ENCODE results near the gene KIF26B.
"Not testable (repeated sequence)": the region's sequence is repeated elsewhere in the genome, so short reads cannot be mapped to it uniquely, and the experiment has no call there.

KIF26B gene

GRCh38 chr1:245383396-245384330, 228.9 kb downstream of the KIF26B start:
- no peak overlapping the region for H3K27ac Mint-ChIP-seq
- ATAC-seq (replicated peaks) (no peak), DNase-seq (no peak)
- no peaks in the 10 kb centered on the region for H3K36me3 Mint-ChIP-seq
- H3K4me1 Mint-ChIP-seq = no peaks in the 10 kb centered on the region
- H3K4me3 Mint-ChIP-seq = no peak overlapping the region
- H3K9me3 Mint-ChIP-seq = no peaks in the 10 kb centered on the region
- peaks cover 7 to 17% of the 10 kb centered on the region in 2 donors for H3K27me3 Mint-ChIP-seq

- H3K4me1 Mint-ChIP-seq = no peaks in the 10 kb centered on the region
- ATAC-seq (replicated peaks) (no peak), DNase-seq (no peak)
- H3K36me3 Mint-ChIP-seq = no peaks in the 10 kb centered on the region
- no peak overlapping the region for H3K4me3 Mint-ChIP-seq
- H3K27me3 Mint-ChIP-seq = peaks cover 7 to 17% of the 10 kb centered on the region in 2 donors
- no peak overlapping the region for H3K27ac Mint-ChIP-seq
- no peaks in the 10 kb centered on the region for H3K9me3 Mint-ChIP-seq
Observed at GRCh38 chr1:245386297-245386971, 231.6 kb downstream of the KIF26B start.

- Mint-ChIP-seq H3K9me3 (peaks cover 2 to 4% of the 10 kb centered on the region in 2 donors), H3K4me1 (no peaks in the 10 kb centered on the region), H3K27ac (no peak overlapping the region), H3K4me3 (no peak overlapping the region), H3K36me3 (no peaks in the 10 kb centered on the region), H3K27me3 (peaks cover 7 to 21% of the 10 kb centered on the region in 2 donors)
- DNase-seq (no peak), ATAC-seq (replicated peaks) (no peak)
Observed at GRCh38 chr1:245388687-245389086, 233.9 kb downstream of the KIF26B start.

- Mint-ChIP-seq H3K36me3 (no peaks in the 10 kb centered on the region), H3K4me3 (no peak overlapping the region), H3K27ac (no peak overlapping the region), H3K9me3 (peaks cover 2 to 4% of the 10 kb centered on the region in 2 donors), H3K4me1 (no peaks in the 10 kb centered on the region), H3K27me3 (peaks cover 7 to 21% of the 10 kb centered on the region in 2 donors)
- ATAC-seq (replicated peaks) (no peak), DNase-seq (no peak)
Observed at GRCh38 chr1:245389873-245390272, 235.1 kb downstream of the KIF26B start.

- DNase-seq (no peak), ATAC-seq (replicated peaks) (no peak)
- H3K27me3 Mint-ChIP-seq = peaks cover 0 to 16% of the 10 kb centered on the region in 2 donors
- H3K9me3 Mint-ChIP-seq = peaks cover 2 to 4% of the 10 kb centered on the region in 2 donors
- H3K4me1 Mint-ChIP-seq = no peaks in the 10 kb centered on the region
- H3K4me3 Mint-ChIP-seq = no peak overlapping the region
- H3K27ac Mint-ChIP-seq = no peak overlapping the region
- no peaks in the 10 kb centered on the region for H3K36me3 Mint-ChIP-seq
Observed at GRCh38 chr1:245390975-245391374, 236.2 kb downstream of the KIF26B start.

- Mint-ChIP-seq H3K4me1 (no peaks in the 10 kb centered on the region), H3K9me3 (peaks cover 2 to 4% of the 10 kb centered on the region in 2 donors), H3K27ac (no peak overlapping the region), H3K27me3 (peaks cover 4 to 18% of the 10 kb centered on the region in 2 donors), H3K4me3 (no peak overlapping the region), H3K36me3 (no peaks in the 10 kb centered on the region)
- no peak for DNase-seq
- no peak for ATAC-seq (replicated peaks)
Observed at GRCh38 chr1:245393694-245394093, 238.9 kb downstream of the KIF26B start.

GRCh38 chr1:245395680-245396079, 240.9 kb downstream of the KIF26B start:
- ATAC-seq (replicated peaks) = no peak

GRCh38 chr1:245396615-245397014, 241.8 kb downstream of the KIF26B start:
- no peaks in the 10 kb centered on the region for H3K36me3 Mint-ChIP-seq
- no peak overlapping the region for H3K4me3 Mint-ChIP-seq
- H3K4me1 Mint-ChIP-seq = no peaks in the 10 kb centered on the region

More at GRCh38 chr1:245395680-245396079, 240.9 kb downstream of the KIF26B start:
- H3K4me3 Mint-ChIP-seq = no peak overlapping the region
- H3K36me3 Mint-ChIP-seq = no peaks in the 10 kb centered on the region
- peaks cover 4 to 18% of the 10 kb centered on the region in 2 donors for H3K27me3 Mint-ChIP-seq
- no peaks in the 10 kb centered on the region for H3K4me1 Mint-ChIP-seq
- H3K9me3 Mint-ChIP-seq = peaks cover 2 to 4% of the 10 kb centered on the region in 2 donors
- H3K27ac Mint-ChIP-seq = no peak overlapping the region
- no peak for DNase-seq

GRCh38 chr1:245397771-245398170, 243.0 kb downstream of the KIF26B start:
- Mint-ChIP-seq H3K4me3 (no peak overlapping the region), H3K27me3 (peaks cover 4 to 18% of the 10 kb centered on the region in 2 donors), H3K36me3 (no peaks in the 10 kb centered on the region), H3K9me3 (peaks cover 2 to 4% of the 10 kb centered on the region in 2 donors), H3K27ac (no peak overlapping the region), H3K4me1 (no peaks in the 10 kb centered on the region)
- DNase-seq (no peak), ATAC-seq (replicated peaks) (no peak)

More at GRCh38 chr1:245396615-245397014, 241.8 kb downstream of the KIF26B start:
- DNase-seq (no peak), ATAC-seq (replicated peaks) (no peak)
- H3K27ac Mint-ChIP-seq = no peak overlapping the region
- peaks cover 4 to 18% of the 10 kb centered on the region in 2 donors for H3K27me3 Mint-ChIP-seq
- peaks cover 2 to 4% of the 10 kb centered on the region in 2 donors for H3K9me3 Mint-ChIP-seq

GRCh38 chr1:245398180-245398579, 243.4 kb downstream of the KIF26B start:
- Mint-ChIP-seq H3K9me3 (peaks cover 2 to 3% of the 10 kb centered on the region in 2 donors), H3K27ac (no peak overlapping the region), H3K36me3 (no peaks in the 10 kb centered on the region), H3K27me3 (peaks cover 3 to 18% of the 10 kb centered on the region in 2 donors), H3K4me3 (no peak overlapping the region), H3K4me1 (no peaks in the 10 kb centered on the region)
- DNase-seq = no peak
- ATAC-seq (replicated peaks) = no peak

- Mint-ChIP-seq H3K4me3 (no peak overlapping the region), H3K4me1 (no peaks in the 10 kb centered on the region), H3K27me3 (peaks cover 0 to 15% of the 10 kb centered on the region in 2 donors), H3K36me3 (no peaks in the 10 kb centered on the region), H3K9me3 (no peaks in the 10 kb centered on the region), H3K27ac (no peak overlapping the region)
- ATAC-seq (replicated peaks) (no peak), DNase-seq (no peak)
Observed at GRCh38 chr1:245401881-245402587, 247.2 kb downstream of the KIF26B start.

- DNase-seq; ATAC-seq (replicated peaks); H3K36me3 Mint-ChIP-seq; H3K27ac Mint-ChIP-seq; H3K9me3 Mint-ChIP-seq; H3K27me3 Mint-ChIP-seq; H3K4me3 Mint-ChIP-seq; H3K4me1 Mint-ChIP-seq: not testable (repeated sequence)
Observed at GRCh38 chr1:245402998-245403397, 248.2 kb downstream of the KIF26B start.

- H3K9me3 Mint-ChIP-seq = no peaks in the 10 kb centered on the region
- H3K4me3 Mint-ChIP-seq = no peak overlapping the region
- no peaks in the 10 kb centered on the region for H3K4me1 Mint-ChIP-seq
- ATAC-seq (replicated peaks) = no peak
- no peak overlapping the region for H3K27ac Mint-ChIP-seq
- no peak for DNase-seq
- no peaks in the 10 kb centered on the region for H3K36me3 Mint-ChIP-seq
- peaks cover 0 to 4% of the 10 kb centered on the region in 2 donors for H3K27me3 Mint-ChIP-seq
Observed at GRCh38 chr1:245404527-245404926, 249.7 kb downstream of the KIF26B start.

- Mint-ChIP-seq H3K4me3 (no peak overlapping the region), H3K36me3 (no peaks in the 10 kb centered on the region), H3K9me3 (no peaks in the 10 kb centered on the region), H3K27ac (no peak overlapping the region), H3K27me3 (peaks cover 0 to 4% of the 10 kb centered on the region in 2 donors), H3K4me1 (no peaks in the 10 kb centered on the region)
- no peak for ATAC-seq (replicated peaks)
- no peak for DNase-seq
Observed at GRCh38 chr1:245404952-245405351, 250.2 kb downstream of the KIF26B start.

Measured in stimulated activated naive B cell treated with anti-CD40 and anti-IgM and Interleukin-4, amounts not matched to agents 10 μg/mL and 1 μg/mL and 100 μg/mL, for 72 hours (primary cell).